ENCODE data around the gene TCAF2. TPM values are rescaled to one million over a fixed set of nuclear protein-coding genes. Genes with fewer than 3 reads are reported as not detected.

TCAF2 gene
- 1.4 to 2.1 TPM (median 1.5 TPM) in 5 replicates for total RNA-seq (2022; extraction: Qiagen RNA extraction)

GRCh38 chr7:143620646-143621045 lies at the start of gene TCAF2:
TSS of gene TCAF2 (plus strand) at chr7:143620974.

GRCh38 chr7:143571501-143571900 lies 49.3 kb upstream of the TCAF2 start, which contains the start of gene CTAGE15:
TSS of gene CTAGE15 (plus strand) at chr7:143571801. CDS start at chr7:143571818, 17 bp downstream.

Other genes starting within 250 kb of the TCAF2 start
- 143 to 225 TPM (median 205 TPM) in 5 replicates for gene ZYX, start 239.6 kb upstream of the TCAF2 start, total RNA-seq (2022; extraction: Qiagen RNA extraction)
- 0.13 to 0.14 TPM in 2 of 5 replicates, not detected in the others for gene EPHA1, start 212.1 kb upstream of the TCAF2 start, total RNA-seq (2022; extraction: Qiagen RNA extraction)
- gene TAS2R60, start 177.5 kb upstream of the TCAF2 start, total RNA-seq (2022; extraction: Qiagen RNA extraction) = not detected in 5 replicates
- not detected in 5 replicates for gene TAS2R41, start 143.1 kb upstream of the TCAF2 start, total RNA-seq (2022; extraction: Qiagen RNA extraction)
- 0.04 TPM in 1 of 5 replicates, not detected in the others for gene CTAGE15, start 49.2 kb upstream of the TCAF2 start, total RNA-seq (2022; extraction: Qiagen RNA extraction)
- gene CTAGE6, start 136.7 kb downstream of the TCAF2 start, total RNA-seq (2022; extraction: Qiagen RNA extraction) = not detected in 5 replicates